GM21576 (cell line): ENCODE results near the gene MOBP.
"Not testable (repeated sequence)": the region's sequence is repeated elsewhere in the genome, so short reads cannot be mapped to it uniquely, and the experiment has no call there.

Experiments
- ATAC-seq: cut with Tn5 transposase; IDR thresholded peaks from one replicate; pipeline ENCODE4 v1.9.1; 2021; ENCODE audit warnings: mild to moderate bottlenecking, moderate library complexity; ENCODE audit not compliant: unreplicated experiment

MOBP gene

GRCh38 chr3:39467394-39468107, at the start of gene MOBP:
Gene MOBP, plus strand, starts transcription at chr3:39467680. Its CDS starts 34,390 bp downstream, at chr3:39502070.
- no peak for ATAC-seq

DNA sequence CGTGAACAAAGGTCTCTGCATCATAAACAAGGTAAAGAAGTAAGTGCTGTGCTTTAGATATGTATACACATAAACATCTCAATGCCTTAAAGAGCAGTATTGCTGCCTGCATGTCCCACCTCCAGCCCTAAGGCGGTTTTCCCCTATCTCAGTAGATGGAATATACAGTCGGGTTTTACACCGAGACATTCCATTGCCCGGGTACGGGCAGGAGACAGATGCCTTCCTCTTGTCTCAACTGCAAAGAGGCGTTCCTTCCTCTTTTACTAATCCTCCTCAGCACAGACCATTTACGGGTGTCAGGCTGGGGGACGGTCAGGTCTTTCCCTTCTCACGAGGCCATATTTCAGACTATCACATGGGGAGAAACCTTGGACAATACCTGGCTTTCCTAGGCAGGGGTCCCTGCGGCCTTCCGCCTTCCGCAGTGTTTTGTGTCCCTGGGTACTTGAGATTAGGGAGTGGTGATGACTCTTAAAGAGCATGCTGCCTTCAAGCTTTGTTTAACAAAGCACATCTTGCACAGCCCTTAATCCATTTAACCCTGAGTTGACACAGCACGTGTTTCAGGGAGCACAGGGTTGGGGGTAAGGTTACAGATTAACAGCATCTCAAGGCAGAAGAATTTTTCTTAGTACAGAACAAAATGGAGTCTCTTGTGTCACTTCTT, 48.8 kb upstream of the MOBP start:
- ATAC-seq = not testable (repeated sequence)

DNA sequence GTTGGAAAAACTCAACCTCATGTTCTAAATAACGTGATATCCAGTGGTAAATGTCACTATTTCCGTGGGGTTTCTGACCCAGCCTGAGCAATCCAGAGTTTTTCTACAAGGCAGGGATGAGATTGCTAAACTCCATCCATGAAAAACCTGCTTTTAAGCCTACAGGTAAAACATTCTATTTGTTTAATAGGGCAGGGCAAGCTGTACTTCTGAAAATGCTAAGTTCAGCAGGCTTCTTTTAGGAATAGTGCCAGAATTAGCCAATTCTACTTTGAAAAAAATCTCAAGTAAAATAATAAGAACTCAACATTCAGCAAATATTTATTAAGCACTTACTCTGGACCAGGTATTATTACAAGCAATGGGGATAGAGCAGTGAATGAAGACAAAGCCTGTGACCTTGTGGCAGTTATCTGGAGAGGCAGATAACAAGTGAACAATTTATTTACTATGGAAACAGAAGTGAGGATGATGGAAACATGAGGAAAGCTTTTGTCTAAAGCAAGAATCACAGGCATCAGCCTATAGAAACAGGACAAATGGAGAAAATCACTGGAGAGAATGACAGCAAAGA, 47.7 kb upstream of the MOBP start:
- ATAC-seq = no peak

DNA sequence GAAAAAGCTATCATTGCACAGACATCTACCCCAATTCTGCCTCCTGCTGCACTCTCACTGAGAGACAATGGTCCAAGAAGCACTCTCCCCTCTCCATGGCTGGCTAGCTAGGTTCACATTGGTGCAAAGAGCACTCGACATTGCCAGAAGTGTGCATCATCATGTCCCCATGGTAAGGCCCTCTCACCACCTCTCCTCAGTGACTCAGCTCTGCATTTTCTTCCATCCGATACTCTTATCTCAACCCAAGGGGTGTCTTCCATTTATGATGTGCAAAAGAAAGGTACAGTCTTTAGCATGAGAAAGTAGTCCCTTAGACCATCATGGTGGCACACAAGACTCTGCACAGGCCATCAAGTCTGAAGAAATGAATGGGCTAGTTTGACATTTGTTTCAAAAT, 46.9 kb upstream of the MOBP start:
- no peak for ATAC-seq

DNA sequence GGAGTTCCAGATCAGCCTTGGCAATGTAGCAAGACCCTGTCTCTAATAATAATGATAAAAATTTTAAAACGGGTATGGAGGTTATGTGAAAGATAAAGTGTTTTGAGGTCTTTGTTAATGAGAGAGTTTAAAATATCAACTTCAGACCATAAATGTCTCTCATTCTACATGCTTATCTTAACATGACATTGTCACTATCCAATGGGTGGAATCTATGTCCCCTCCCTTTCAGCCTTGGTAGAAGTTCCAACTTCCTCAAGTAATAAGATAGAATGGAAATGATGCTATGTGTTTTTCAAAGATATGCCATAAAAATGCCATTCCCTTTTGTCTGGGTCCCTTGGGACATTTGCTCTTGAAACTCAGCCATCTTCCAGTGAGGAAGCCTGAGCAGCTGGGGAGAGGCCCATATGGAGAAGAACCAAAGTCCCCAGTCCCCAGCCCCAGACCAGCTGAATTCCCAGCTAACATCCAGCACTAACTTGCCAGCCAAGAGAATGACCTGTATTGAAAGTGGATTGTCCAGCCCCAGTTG, 44.0 kb upstream of the MOBP start:
- no peak for ATAC-seq

DNA sequence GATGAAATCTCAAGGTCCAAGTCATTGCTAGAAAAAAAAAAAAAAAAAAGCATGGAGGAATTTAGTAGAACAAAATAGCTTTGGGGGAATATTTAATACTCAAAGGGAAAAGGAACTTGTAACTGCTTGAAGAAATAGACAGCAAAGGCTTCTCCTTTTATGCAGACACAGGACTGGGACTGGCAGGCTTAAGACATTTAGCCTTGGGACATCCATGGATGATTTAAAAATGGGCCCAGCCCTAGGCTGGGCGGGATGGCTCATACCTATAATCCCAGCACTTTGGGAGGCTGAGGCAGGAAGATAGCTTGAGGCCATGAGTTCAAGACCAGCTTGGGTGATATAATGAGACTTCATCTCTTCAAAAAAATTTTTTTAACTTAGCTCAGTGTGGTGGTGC, 41.2 kb upstream of the MOBP start:
- no peak for ATAC-seq

DNA sequence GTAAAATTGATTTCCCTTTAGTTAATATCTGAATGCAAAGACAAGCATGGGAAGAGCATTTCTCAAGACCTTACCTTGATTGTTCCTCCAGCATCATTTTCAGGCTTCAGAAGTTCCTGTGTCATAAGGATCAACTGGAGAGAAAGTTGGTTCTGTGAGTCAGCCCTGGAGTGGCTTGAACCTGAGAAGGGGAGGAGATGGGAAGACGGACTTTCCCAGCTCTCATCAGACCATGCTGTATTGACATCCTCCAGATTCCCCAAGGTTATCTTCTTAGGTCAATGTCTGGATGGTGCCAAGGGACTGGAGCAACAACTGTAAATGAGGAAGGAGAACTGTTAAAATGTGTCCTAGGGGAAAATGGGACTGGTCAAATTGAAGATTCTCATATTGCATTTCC, 40.0 kb upstream of the MOBP start:
- ATAC-seq = no peak

- ATAC-seq = no peak
Measured at GRCh38 chr3:39428745-39429201, 38.7 kb upstream of the MOBP start.

- ATAC-seq = no peak
Measured at GRCh38 chr3:39429466-39429865, 38.0 kb upstream of the MOBP start.

GRCh38 chr3:39432342-39432741, 35.1 kb upstream of the MOBP start:
- ATAC-seq = no peak

GRCh38 chr3:39433642-39434041, 33.8 kb upstream of the MOBP start:
- no peak for ATAC-seq

DNA sequence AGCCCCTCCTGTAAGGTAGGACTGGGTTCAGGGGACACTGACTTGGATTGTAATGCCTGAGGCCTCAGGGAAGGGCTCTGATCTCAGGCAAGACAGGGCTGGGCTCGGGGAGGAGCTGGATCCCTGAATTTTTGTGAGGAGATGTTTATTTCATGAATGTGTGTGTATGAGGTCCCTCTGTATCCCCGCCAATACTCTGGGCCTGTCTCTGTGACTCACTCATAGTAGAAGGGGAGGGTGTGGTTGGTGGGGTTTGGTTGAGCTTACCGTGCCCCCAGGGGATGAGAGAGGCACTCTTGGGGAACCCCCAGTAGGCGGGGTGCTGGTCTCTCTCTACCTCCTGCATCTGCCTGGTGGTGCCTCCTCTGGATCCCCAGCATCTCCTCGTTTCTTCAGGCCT, 32.9 kb upstream of the MOBP start:
- peak; percentile 64 for ATAC-seq

DNA sequence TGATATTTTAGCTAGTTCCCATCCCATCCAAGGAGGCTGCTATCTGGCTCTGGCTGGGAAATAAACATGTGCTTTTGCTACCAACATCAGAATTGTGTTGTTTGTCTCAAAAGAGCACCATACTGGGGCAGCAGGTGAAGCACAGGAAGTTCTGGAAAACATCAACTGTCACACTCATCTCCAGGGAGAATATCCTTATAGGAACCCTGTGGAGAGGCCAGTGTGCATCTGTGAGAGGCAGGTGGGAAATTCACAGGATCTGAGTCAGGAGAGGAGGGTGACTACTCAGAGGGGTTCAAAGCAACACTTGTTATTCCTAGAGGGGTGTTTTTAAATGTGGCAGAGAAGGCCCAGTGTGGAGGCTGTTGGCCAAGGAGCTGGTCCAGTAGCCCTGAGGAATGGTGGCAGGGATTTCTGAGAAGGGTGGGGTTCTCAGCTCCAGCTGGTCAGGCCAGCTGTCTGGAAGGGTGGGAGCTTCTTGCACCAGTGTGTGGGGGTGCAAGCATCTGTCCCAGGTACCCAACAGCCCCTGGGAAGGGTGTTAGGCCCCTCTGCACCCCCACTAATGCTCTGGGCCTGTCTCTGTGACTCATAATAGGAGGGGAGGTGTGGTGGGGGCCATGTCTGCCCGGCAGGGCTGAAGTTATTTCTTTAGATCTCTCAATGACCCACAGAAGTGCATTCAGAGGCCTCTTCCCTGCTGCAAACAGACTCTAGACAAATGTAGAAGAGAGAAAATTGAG, 32.3 kb upstream of the MOBP start:
- no peak for ATAC-seq

- no peak for ATAC-seq
Measured at GRCh38 chr3:39438880-39439279, 28.6 kb upstream of the MOBP start.

DNA sequence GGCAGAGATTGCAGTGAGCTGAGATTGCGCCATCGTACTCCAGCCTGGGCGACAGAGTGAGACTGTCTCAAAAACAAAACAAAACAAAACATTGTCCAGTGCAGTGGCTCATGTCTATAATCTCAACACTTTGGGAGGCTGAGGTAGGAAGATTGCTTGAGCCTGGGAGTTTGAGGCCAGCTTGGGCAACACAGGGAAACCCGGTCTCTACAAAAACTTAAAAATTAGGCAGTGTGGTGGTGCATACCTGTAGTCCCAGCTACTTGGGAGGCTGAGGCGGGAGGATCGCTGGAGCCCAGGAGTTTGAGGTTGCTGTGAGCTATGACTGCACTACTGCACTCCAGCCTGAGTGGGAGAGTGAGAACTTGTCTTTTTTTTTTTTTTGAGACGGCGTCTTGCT, 27.2 kb upstream of the MOBP start:
- no peak for ATAC-seq

DNA sequence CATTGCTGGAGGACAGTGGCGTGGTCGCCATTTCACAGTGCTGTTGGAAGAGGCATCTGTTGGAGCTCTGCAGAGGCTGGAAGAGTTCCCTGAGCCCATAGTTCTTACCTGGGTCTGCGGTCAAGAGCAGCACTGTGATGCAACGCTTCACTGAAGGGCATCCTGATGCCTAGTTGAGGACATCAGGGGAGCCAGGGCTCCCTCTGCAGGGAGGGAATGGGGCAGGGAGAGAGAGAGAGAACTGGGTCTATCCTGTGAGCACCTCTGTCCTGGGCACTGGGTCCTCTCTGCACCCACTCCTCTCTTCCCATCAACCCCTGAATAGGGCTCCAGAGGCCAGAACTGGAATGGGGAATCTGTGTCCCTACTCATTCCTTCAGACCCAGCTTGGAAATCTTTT, 23.9 kb upstream of the MOBP start:
- ATAC-seq = no peak

DNA sequence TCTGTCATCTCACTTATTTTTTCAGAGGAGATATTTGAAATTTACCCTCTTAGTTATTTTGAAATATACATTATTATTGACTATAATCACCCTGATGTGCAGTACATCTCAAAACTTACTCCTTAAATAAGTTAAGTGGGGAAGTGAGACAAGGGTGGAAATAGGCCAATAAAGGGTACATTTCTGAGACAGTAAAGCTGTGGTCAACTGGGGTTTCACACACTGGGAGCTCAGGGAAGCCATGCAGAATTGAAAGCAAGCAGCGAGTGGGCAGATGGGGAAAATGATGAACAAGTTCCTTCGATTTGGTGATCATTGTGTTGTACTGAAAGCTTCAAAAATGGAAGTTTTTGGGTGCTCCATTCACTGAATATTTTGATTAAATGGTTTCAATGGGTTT, 21.6 kb upstream of the MOBP start:
- ATAC-seq = no peak

- no peak for ATAC-seq
Measured at GRCh38 chr3:39446444-39446843, 21.0 kb upstream of the MOBP start.

- peak; percentile 63 for ATAC-seq
Measured at GRCh38 chr3:39447637-39448483, 19.6 kb upstream of the MOBP start.

- ATAC-seq = no peak
Measured at GRCh38 chr3:39448506-39449233, 18.8 kb upstream of the MOBP start.
